Upper lobe of left lung (tissue), 4 donors: ENCODE measurements around the gene GPR52.

Source experiments
- EP300 ChIP-seq, 4 donors: sonication (generic); formaldehyde crosslinking; IDR thresholded peaks; one replicate each; pipeline ENCODE4 v1.5.1; 2017; ENCODE audit warnings: antibody characterized with exemption in 4 of 4, control low read depth in 2 of 4
- POLR2A ChIP-seq, 4 donors: fragments of 450-650 bp; IDR thresholded peaks; one replicate each; pipeline ENCODE4 v1.5.1; 2016 to 2017; ENCODE audit warnings: antibody characterized with exemption in 4 of 4, mild to moderate bottlenecking in 2 of 4
- POLR2AphosphoS5 ChIP-seq, 2 donors: sonication (generic); formaldehyde crosslinking; IDR thresholded peaks; one replicate each; pipeline ENCODE4 v1.5.1; 2017; ENCODE audit warnings: antibody characterized with exemption in 2 of 2
- TF ChIP-seq, protein P1 (sequence below), 6 experiments: fragments of 450-650 bp in 4 of 6; fragments of 200-600 bp in 2 of 6; sonication (generic) in 2 of 6; IDR thresholded peaks; one replicate each; pipeline ENCODE4 v1.5.1; 2016 to 2019; ENCODE audit warnings: antibody characterized with exemption in 6 of 6

DNA sequence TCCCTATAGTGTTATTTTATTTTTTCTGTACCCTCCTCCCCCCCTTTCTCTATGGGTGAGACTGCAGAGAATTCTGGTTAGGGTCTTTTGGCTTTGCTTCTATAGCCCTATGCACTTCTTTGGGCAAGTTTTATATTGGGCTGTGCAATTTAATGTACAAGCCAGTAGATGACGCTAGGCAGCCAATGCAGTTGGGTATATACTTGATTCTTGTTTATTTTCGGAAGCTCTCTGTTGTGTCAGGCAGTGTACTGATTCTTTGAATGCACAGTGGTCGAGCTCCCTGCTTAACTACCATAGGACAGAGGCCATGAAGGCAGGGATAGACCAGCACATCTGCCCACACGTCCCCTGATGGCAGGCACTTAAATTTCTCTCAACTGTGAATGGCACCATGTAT, 34.1 kb upstream of the GPR52 start:
- TF ChIP-seq, protein P1, sequence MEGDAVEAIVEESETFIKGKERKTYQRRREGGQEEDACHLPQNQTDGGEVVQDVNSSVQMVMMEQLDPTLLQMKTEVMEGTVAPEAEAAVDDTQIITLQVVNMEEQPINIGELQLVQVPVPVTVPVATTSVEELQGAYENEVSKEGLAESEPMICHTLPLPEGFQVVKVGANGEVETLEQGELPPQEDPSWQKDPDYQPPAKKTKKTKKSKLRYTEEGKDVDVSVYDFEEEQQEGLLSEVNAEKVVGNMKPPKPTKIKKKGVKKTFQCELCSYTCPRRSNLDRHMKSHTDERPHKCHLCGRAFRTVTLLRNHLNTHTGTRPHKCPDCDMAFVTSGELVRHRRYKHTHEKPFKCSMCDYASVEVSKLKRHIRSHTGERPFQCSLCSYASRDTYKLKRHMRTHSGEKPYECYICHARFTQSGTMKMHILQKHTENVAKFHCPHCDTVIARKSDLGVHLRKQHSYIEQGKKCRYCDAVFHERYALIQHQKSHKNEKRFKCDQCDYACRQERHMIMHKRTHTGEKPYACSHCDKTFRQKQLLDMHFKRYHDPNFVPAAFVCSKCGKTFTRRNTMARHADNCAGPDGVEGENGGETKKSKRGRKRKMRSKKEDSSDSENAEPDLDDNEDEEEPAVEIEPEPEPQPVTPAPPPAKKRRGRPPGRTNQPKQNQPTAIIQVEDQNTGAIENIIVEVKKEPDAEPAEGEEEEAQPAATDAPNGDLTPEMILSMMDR (IDR thresholded peaks at IDR 0.05): no peak
- TF ChIP-seq EP300 (IDR thresholded peaks at IDR 0.05) (no peak), POLR2A (IDR thresholded peaks at IDR 0.05) (no peak), POLR2AphosphoS5 (IDR thresholded peaks at IDR 0.05) (no peak)
